Endodermal cell (in vitro differentiated cells): ENCODE measurements around the gene POLR2L. TPM values are rescaled to one million over a fixed set of nuclear protein-coding genes. Genes with fewer than 3 reads are reported as not detected.
A peak's percentile ranks its signal among the peaks of the same experiment; 100 is the strongest.

Source experiments
- DNase-seq: peaks from one replicate; pipeline ENCODE4 v3.0.0-alpha.2; 2017
- H3K27ac ChIP-seq: 2 replicates; pipeline ENCODE4 v1.5.1; 2013; ENCODE audit warnings: mild to moderate bottlenecking, low read depth, low read length, moderate library complexity
- H3K27me3 ChIP-seq: 2 replicates; pipeline ENCODE4 v1.6.1; 2013; ENCODE audit warnings: mild to moderate bottlenecking, low read length, moderate library complexity; ENCODE audit not compliant: insufficient read depth, control insufficient read depth, poor library complexity, severe bottlenecking
- H3K36me3 ChIP-seq: 2 replicates; pipeline ENCODE4 v1.7.0; 2013; ENCODE audit warnings: mild to moderate bottlenecking, low read length, moderate library complexity; ENCODE audit not compliant: control insufficient read depth, insufficient read depth
- H3K4me1 ChIP-seq: one replicate; pipeline ENCODE4 v1.7.0; 2013; ENCODE audit warnings: low read length; ENCODE audit not compliant: control insufficient read depth, insufficient read depth
- H3K4me3 ChIP-seq: 2 replicates; pipeline ENCODE4 v1.5.1; 2013; ENCODE audit warnings: mild to moderate bottlenecking, low read length, moderate library complexity
- H3K9ac ChIP-seq: 2 replicates; pipeline ENCODE4 v1.6.1; 2013; ENCODE audit warnings: mild to moderate bottlenecking, low read length, moderate library complexity; ENCODE audit not compliant: poor library complexity, severe bottlenecking; ENCODE audit errors: extremely low read depth
- H3K9me3 ChIP-seq: 2 replicates; pipeline ENCODE4 v1.6.1; 2013; ENCODE audit warnings: mild to moderate bottlenecking, low read length, moderate library complexity; ENCODE audit not compliant: control insufficient read depth
- H3K27ac Mint-ChIP-seq: 2 replicates; pipeline ENCODE4 v1.8.0; 2020; ENCODE audit warnings: mixed read lengths
- H3K27me3 Mint-ChIP-seq: 2 replicates; pipeline ENCODE4 v1.8.0; 2021; ENCODE audit warnings: mild to moderate bottlenecking, mixed read lengths; ENCODE audit not compliant: insufficient read depth
- H3K36me3 Mint-ChIP-seq: 2 replicates; pipeline ENCODE4 v1.8.0; 2020; ENCODE audit warnings: low read depth, mixed read lengths
- H3K4me1 Mint-ChIP-seq: 2 replicates; pipeline ENCODE4 v1.8.0; 2020; ENCODE audit warnings: mixed read lengths
- H3K4me3 Mint-ChIP-seq: 2 replicates; pipeline ENCODE4 v1.8.0; 2020; ENCODE audit warnings: mild to moderate bottlenecking, moderate library complexity, mixed read lengths
- H3K9me3 Mint-ChIP-seq: 2 replicates; pipeline ENCODE4 v1.8.0; 2020; ENCODE audit warnings: mild to moderate bottlenecking, mixed read lengths
- WGBS, 2 experiments: methylation state at CpG; one replicate each; pipeline versions ENCODE4 v1.1.5 to v1.1.7; 2013; ENCODE audit warnings: missing lambda C conversion rate in 2 of 2, mixed read lengths in 1 of 2; ENCODE audit not compliant: insufficient coverage in 1 of 2, insufficient read length in 1 of 2; 5-methylcytosine and 5-hydroxymethylcytosine counted together
- total RNA-seq, 2 donors: library from RNA; stranded (reverse); fragmentation: NEBNext Ultra II Directional in 1 of 2; extraction: Animal tissue kit (Norgen Biotek cat#: 25700) in 1 of 2; gene quantifications; 2 replicates in 1 of 2; 3 replicates in 1 of 2; pipeline ENCODE4 v1.2.1, GENCODE V29; 2021
- TF ChIP-seq, protein P1 (sequence below): fragments of 200-600 bp; sonication (generic); conservative IDR thresholded peaks from 2 replicates; pipeline ENCODE4 v1.5.0; 2021; ENCODE audit warnings: antibody characterized with exemption, mild to moderate bottlenecking

The POLR2L gene
- total RNA-seq, 2 donors from 2014 or later, result 139 to 148 TPM

DNA sequence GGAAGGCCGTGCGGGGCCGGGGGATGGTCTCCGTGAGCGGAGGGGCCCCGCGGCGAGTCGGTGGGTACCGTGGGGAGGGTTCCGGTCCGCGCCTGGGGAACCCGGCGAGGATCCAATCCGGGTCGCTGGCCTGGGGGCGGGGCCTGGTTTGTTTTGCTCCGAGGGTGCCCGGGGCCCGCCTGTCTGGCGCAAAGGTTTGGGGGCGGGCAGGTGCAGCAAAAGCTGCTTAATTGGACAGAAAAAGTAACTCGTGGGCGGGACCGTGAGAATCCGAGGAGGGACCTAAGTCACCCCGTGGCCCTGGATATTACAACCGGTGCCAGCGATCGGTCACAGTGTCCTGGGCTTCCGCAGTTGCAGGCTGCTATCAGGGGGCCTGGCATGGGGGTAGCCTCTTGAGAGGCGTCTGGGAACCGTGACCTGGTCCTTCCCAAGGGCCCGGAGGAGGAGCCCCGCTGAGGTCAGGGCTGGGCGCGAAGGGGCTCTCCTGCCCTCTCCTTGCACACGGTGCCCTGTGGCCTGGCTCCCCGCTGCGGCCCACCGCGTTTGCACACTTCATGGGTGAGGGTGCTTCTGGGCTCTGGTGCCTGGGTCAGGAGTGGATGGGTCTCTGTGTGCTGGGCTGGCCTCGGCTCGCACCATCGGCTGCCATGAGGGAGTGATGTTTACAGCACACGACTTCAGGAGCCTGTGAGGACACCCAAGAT lies 22.2 kb downstream of the POLR2L start:
- no peaks in the 10 kb centered on the region for H3K9me3 Mint-ChIP-seq
- TF ChIP-seq, protein P1, sequence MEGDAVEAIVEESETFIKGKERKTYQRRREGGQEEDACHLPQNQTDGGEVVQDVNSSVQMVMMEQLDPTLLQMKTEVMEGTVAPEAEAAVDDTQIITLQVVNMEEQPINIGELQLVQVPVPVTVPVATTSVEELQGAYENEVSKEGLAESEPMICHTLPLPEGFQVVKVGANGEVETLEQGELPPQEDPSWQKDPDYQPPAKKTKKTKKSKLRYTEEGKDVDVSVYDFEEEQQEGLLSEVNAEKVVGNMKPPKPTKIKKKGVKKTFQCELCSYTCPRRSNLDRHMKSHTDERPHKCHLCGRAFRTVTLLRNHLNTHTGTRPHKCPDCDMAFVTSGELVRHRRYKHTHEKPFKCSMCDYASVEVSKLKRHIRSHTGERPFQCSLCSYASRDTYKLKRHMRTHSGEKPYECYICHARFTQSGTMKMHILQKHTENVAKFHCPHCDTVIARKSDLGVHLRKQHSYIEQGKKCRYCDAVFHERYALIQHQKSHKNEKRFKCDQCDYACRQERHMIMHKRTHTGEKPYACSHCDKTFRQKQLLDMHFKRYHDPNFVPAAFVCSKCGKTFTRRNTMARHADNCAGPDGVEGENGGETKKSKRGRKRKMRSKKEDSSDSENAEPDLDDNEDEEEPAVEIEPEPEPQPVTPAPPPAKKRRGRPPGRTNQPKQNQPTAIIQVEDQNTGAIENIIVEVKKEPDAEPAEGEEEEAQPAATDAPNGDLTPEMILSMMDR, result no peak

GRCh38 chr11:819129-819931 lies 23.0 kb downstream of the POLR2L start:
- Histone ChIP-seq H3K36me3 (no peaks in the 10 kb centered on the region), H3K4me1 (no peaks in the 10 kb centered on the region), H3K27ac (no peak overlapping the region), H3K9me3 (no peaks in the 10 kb centered on the region), H3K9ac (peak overlapping the region; percentile 63), H3K4me3 (peak overlapping the region; percentile 81), H3K27me3 (no peaks in the 10 kb centered on the region)
- Mint-ChIP-seq H3K27me3 (no peaks in the 10 kb centered on the region), H3K4me3 (peak overlapping the region; percentile 70), H3K27ac (no peak overlapping the region), H3K4me1 (no peaks in the 10 kb centered on the region), H3K36me3 (peaks cover 6% of the 10 kb centered on the region), H3K9me3 (no peaks in the 10 kb centered on the region)
- TF ChIP-seq, protein P1, result no peak
- DNase-seq, result peak; percentile 96
- WGBS, 2 experiments, result 0 to 4% methylated on average over 23 to 96 of the region's 96 CpGs

More for the DNA sequence above, 22.2 kb downstream of the POLR2L start:
- peak overlapping the region; percentile 81 for H3K4me3 ChIP-seq
- no peaks in the 10 kb centered on the region for H3K27me3 Mint-ChIP-seq
- H3K9ac ChIP-seq, result peak overlapping the region; percentile 63
- no peaks in the 10 kb centered on the region for H3K4me1 ChIP-seq
- H3K36me3 Mint-ChIP-seq, result peaks cover 11% of the 10 kb centered on the region
- peak overlapping the region; percentile 70 for H3K4me3 Mint-ChIP-seq
- H3K27ac ChIP-seq, result no peak overlapping the region
- no peaks in the 10 kb centered on the region for H3K36me3 ChIP-seq
- H3K27me3 ChIP-seq, result peaks cover under 1% of the 10 kb centered on the region
- 12 to 22% methylated on average over 10 to 47 of the region's 47 CpGs for WGBS, 2 experiments
- peak; percentile 94 for DNase-seq
- no peak overlapping the region for H3K27ac Mint-ChIP-seq
- no peaks in the 10 kb centered on the region for H3K9me3 ChIP-seq
- no peaks in the 10 kb centered on the region for H3K4me1 Mint-ChIP-seq

DNA sequence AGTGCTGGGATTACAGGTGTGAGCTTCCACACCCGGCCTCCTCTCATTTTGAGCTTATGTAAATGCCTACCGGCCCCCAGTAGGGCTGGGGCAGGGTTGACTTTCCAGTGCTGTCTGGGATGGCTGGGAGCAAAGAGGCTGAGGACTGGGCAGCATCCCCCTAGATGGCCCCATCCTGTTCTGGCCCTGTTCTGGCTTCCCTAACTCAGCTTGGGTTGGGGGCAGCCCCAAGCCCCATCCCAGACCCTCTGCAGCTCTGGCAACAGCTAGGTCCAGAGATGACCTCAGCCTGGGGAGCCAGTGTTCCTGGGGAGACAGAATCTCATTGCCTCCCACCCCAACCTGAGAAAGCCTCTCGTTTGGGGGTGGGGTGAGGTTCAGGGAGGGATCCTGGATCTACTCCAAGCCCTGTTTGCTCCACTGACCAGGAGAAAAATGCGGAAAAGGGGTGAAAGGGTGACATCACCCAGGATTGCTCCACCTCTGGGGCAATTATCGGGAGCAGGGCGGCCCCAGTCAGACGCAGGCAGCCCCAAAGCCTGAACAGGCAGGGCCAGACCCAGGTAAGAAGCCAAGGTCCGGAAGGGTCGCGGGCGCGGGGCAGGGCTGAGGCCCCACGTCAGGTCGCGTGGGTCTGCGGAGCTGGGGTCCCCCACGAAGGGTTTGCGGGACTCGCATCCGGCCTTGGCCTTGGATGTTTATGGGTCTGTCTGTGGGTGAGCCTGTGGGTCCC lies 23.8 kb downstream of the POLR2L start, which contains the start of gene PNPLA2:
Gene PNPLA2, plus strand, starts transcription at position 519 of the 733 bp plus-strand sequence. CDS start 805 bp downstream, outside the sequence.
- WGBS, 2 experiments, result 67 to 71% methylated on average over 9 to 20 of the region's 20 CpGs
- H3K27me3 Mint-ChIP-seq, result no peaks in the 10 kb centered on the region
- Histone ChIP-seq H3K9ac (peak within 1 kb of the TSS; percentile 63), H3K4me3 (peak within 1 kb of the TSS; percentile 81), H3K4me1 (no peaks in the 10 kb centered on the region), H3K36me3 (peaks cover 6% of the 10 kb centered on the region), H3K9me3 (no peaks in the 10 kb centered on the region), H3K27ac (no peak within 1 kb of the TSS), H3K27me3 (no peaks in the 10 kb centered on the region)
- TF ChIP-seq, protein P1, result no peak
- no peak for DNase-seq
- no peak within 1 kb of the TSS for H3K27ac Mint-ChIP-seq
- peak within 1 kb of the TSS; percentile 70 for H3K4me3 Mint-ChIP-seq
- peaks cover 9% of the 10 kb centered on the region for H3K36me3 Mint-ChIP-seq
- no peaks in the 10 kb centered on the region for H3K4me1 Mint-ChIP-seq
- no peaks in the 10 kb centered on the region for H3K9me3 Mint-ChIP-seq
